K562 (cell line): ENCODE measurements around the gene RSBN1L. TPM values are rescaled to one million over a fixed set of nuclear protein-coding genes. Genes with fewer than 3 reads are reported as not detected.

Source experiments
- ATAC-seq: fragments of 200-7000 bp; cut with Tn5 transposase; 3 replicates; pipeline ENCODE4 v1.9.1; 2020; ENCODE audit warnings: moderate library complexity
- BruUV-seq: library from RNA; stranded (reverse); fragments of 400-500 nt; replicated peaks from 2 replicates; lab custom pipeline; 2021; lab: Mats Ljungman, UMichigan
- CTCF ChIA-PET: fragments of 300-600 bp; formaldehyde crosslinking; extraction: SDS; loops from one replicate; lab custom pipeline; 2021; ENCODE audit warnings: low intra/inter-chr PET ratio; lab: Yijun Ruan, JAX
- POLR2A ChIA-PET: fragments of 300-600, 350-650 bp; sonication (Branson Sonifier 250); formaldehyde crosslinking; extraction: SDS; loops from one replicate; lab custom pipeline; 2021; ENCODE audit warnings: antibody characterized with exemption, inconsistent platforms; lab: Yijun Ruan, JAX
- DNase-seq, 4 experiments: peaks; one replicate each; pipeline versions ENCODE4 v3.0.0 to v3.0.0-alpha.2; 2011 to 2018; ENCODE audit warnings: low spot score in 3 of 4, mixed read lengths in 3 of 4; ENCODE audit errors: extremely low read depth in 1 of 4
- FAIRE-seq: peaks from 2 replicates; lab custom pipeline; 2011; peaks lifted over from hg19 to GRCh38; lab: Jason Lieb, UNC
- H2AFZ ChIP-seq: 2 replicates; pipeline ENCODE4 v1.6.0; 2011; ENCODE audit warnings: low read depth, low read length, control low read depth, inconsistent platforms
- H3K27ac ChIP-seq: fragments of 200-600 bp; 3 replicates; pipeline ENCODE4 v1.8.0; 2011; ENCODE audit warnings: low read depth, mild to moderate bottlenecking, control low read depth, inconsistent platforms, low read length, moderate library complexity, mixed read lengths; ENCODE audit errors: extremely low read depth
- H3K27me3 ChIP-seq, 2 experiments: fragments of 300-600 bp in 1 of 2; 2 replicates in 1 of 2; 3 replicates in 1 of 2; pipeline versions ENCODE4 v1.6.0 to v1.8.0; 2011; ENCODE audit warnings: inconsistent platforms in 2 of 2, low read length in 2 of 2, mild to moderate bottlenecking in 1 of 2, mixed read lengths in 1 of 2, moderate library complexity in 1 of 2; ENCODE audit not compliant: control insufficient read depth in 2 of 2, insufficient read depth in 2 of 2
- H3K36me3 ChIP-seq: fragments of 300-600 bp; 3 replicates; pipeline ENCODE4 v1.8.0; 2011; ENCODE audit warnings: mild to moderate bottlenecking, low read length, inconsistent platforms; ENCODE audit not compliant: control insufficient read depth, insufficient read depth
- H3K4me1 ChIP-seq, 2 experiments: fragments of 200-600 bp in 1 of 2; replicated peaks in 1 of 2; 2 replicates in 1 of 2; 3 replicates in 1 of 2; pipeline versions ENCODE4 v1.5.1 to v1.8.0; 2011; ENCODE audit warnings: inconsistent platforms in 2 of 2, low read length in 2 of 2, mild to moderate bottlenecking in 1 of 2, mixed read lengths in 1 of 2, moderate library complexity in 1 of 2; ENCODE audit not compliant: control insufficient read depth in 2 of 2, insufficient read depth in 2 of 2
- H3K4me2 ChIP-seq: 2 replicates; pipeline ENCODE4 v1.6.1; 2011; ENCODE audit warnings: low read length, control low read depth, inconsistent platforms, mixed read lengths; ENCODE audit not compliant: insufficient read depth
- H3K4me3 ChIP-seq: fragments of 200-600 bp; sonication (generic), shearing (Covaris generic); 2 replicates; pipeline ENCODE4 v1.5.1; 2016; ENCODE audit warnings: control low read depth, inconsistent platforms
- H3K79me2 ChIP-seq: fragments of 200-600 bp; 3 replicates; pipeline ENCODE4 v1.8.0; 2011; ENCODE audit warnings: low read length, inconsistent platforms; ENCODE audit not compliant: control insufficient read depth, insufficient read depth
- H3K9ac ChIP-seq, 2 experiments: 2 replicates each; pipeline versions ENCODE4 v1.6.0 to v1.6.1; 2011; ENCODE audit warnings: low read depth in 2 of 2, low read length in 2 of 2, control low read depth in 1 of 2, inconsistent platforms in 1 of 2, mild to moderate bottlenecking in 1 of 2, mixed read lengths in 1 of 2; ENCODE audit not compliant: insufficient read depth in 1 of 2
- H3K9me1 ChIP-seq: one replicate; pipeline ENCODE4 v1.6.0; 2011; ENCODE audit warnings: inconsistent platforms, mild to moderate bottlenecking, low read length, moderate library complexity; ENCODE audit not compliant: control insufficient read depth, insufficient read depth
- H3K9me3 ChIP-seq: replicated peaks from 2 replicates; pipeline ENCODE4 v1.5.1; 2011; ENCODE audit warnings: low read depth, low read length, inconsistent platforms; ENCODE audit not compliant: control insufficient read depth, insufficient read depth
- H4K20me1 ChIP-seq: replicated peaks from 2 replicates; pipeline ENCODE4 v1.6.1; 2011; ENCODE audit warnings: low read length, inconsistent platforms, mixed read lengths; ENCODE audit not compliant: control insufficient read depth, insufficient read depth
- CC2D1A ChIP-seq: fragments of 450-650 bp; IDR thresholded peaks from 2 replicates; pipeline ENCODE4 v1.6.1; 2017; ENCODE audit warnings: mild to moderate bottlenecking
- CREM ChIP-seq: IDR thresholded peaks from 2 replicates; pipeline ENCODE4 v1.6.1; 2014; ENCODE audit warnings: antibody characterized with exemption, low read depth
- IRF9 ChIP-seq: fragments of 450-650 bp; IDR thresholded peaks from 2 replicates; pipeline ENCODE4 v1.6.1; 2016; ENCODE audit warnings: missing biosample characterization, missing genetic modification characterization
- JUNB ChIP-seq: fragments of 450-650 bp; formaldehyde crosslinking; conservative IDR thresholded peaks from 2 replicates; pipeline ENCODE4 v1.4.0; 2020; ENCODE audit warnings: mild to moderate bottlenecking
- LCOR ChIP-seq: sonication (generic); formaldehyde crosslinking; IDR thresholded peaks from 2 replicates; pipeline ENCODE4 v1.8.0; 2022; ENCODE audit warnings: mild to moderate bottlenecking, missing genetic modification reagents
- MEF2D ChIP-seq: conservative IDR thresholded peaks from 2 replicates; pipeline ENCODE4 v1.6.1; 2016; ENCODE audit warnings: low read depth, missing genetic modification characterization, missing compliant biosample characterization
- REST ChIP-seq, 2 experiments: fragments of 450-650 bp; formaldehyde crosslinking in 1 of 2; IDR thresholded peaks; 2 replicates each; pipeline versions ENCODE4 v1.4.0 to v1.6.1; 2014 to 2020; ENCODE audit warnings: mild to moderate bottlenecking in 2 of 2, borderline replicate concordance in 1 of 2, low read depth in 1 of 2
- TAL1 ChIP-seq: fragments of 450-650 bp; IDR thresholded peaks from 2 replicates; pipeline ENCODE4 v1.6.1; 2016; ENCODE audit warnings: mild to moderate bottlenecking
- ZNF316 ChIP-seq: fragments of 450-650 bp; IDR thresholded peaks from 2 replicates; pipeline ENCODE4 v1.6.1; 2016
- ZZZ3 ChIP-seq: fragments of 450-650 bp; IDR thresholded peaks from 2 replicates; pipeline ENCODE4 v1.6.1; 2016; ENCODE audit warnings: antibody characterized with exemption, mild to moderate bottlenecking, moderate library complexity
- WGBS: fragments of 100-300 bp; shearing (Covaris generic); methylation state at CpG from one replicate; pipeline ENCODE4 v1.1.6; 2016; ENCODE audit warnings: low coverage, mixed read lengths; ENCODE audit not compliant: insufficient coverage; ENCODE audit errors: missing lambda C conversion rate; 5-methylcytosine and 5-hydroxymethylcytosine counted together
- in situ Hi-C: fragments of 300-500 bp; cut with MboI; formaldehyde crosslinking; loops from 4 replicates; pipeline ENCODE4 v1.15.0; 2018; ENCODE audit warnings: inconsistent platforms, mixed read lengths
- intact Hi-C: fragments of 100-400 bp; cut with micrococcal nuclease; formaldehyde crosslinking; loops from 2 replicates; pipeline ENCODE4 v1.14.2; 2022
- polyA plus RNA-seq, 8 experiments: library from polyadenylated mRNA; depleted of rRNA in 4 of 8; stranded (reverse) in 5 of 8; unstranded in 3 of 8; fragments of >200 nt; fragmentation: Nextera tagmentation in 2 of 8; fragmentation: Illumina TruSeq in 1 of 8; extraction: Ambion mirVana in 2 of 8; extraction: Trizol in 1 of 8; gene quantifications; 2 replicates each; pipeline versions ENCODE4 v1.2.1 to v1.2.3, GENCODE V29; 2011 to 2014; ENCODE audit warnings: inconsistent platforms in 1 of 8, missing spikeins in 1 of 8
- total RNA-seq, 7 experiments: library from RNA; depleted of rRNA in 6 of 7; stranded (reverse); fragments of >200 nt in 6 of 7; fragmentation: Illumina TruSeq in 2 of 7; extraction: Trizol in 2 of 7; gene quantifications; 2 replicates each; pipeline versions ENCODE4 v1.2.1 to v1.2.3, GENCODE V29; 2011 to 2021; ENCODE audit warnings: low replicate concordance in 1 of 7

The RSBN1L gene
- total and polyA plus RNA-seq, 9 of the 15 experiments (the other 6 are each of a cell fraction or from before 2014, with no cell fraction given) = 6.2 to 35.2 (median 20.1) TPM

GRCh38 chr7:77759294-77759889 is 63.1 kb downstream of the RSBN1L start:
- intact Hi-C loops = loop anchor here (1.0 to 10.0 kb wide), 6 partner anchors 9 to 325 kb away; partner anchors contain the start of gene RSBN1L
- no peak for TF ChIP-seq TAL1
- TF ChIP-seq CREM = 0 out of 2 replicates have a peak, but pooled peaks have one; percentile 19
- 0 out of 2 replicates have a peak, but pooled peaks have one; percentile 31 for TF ChIP-seq ZNF316
- TF ChIP-seq LCOR (CRISPR knock-in tag) = peak; percentile 54; the same call in 1 of the 2 replicates
- no peak for TF ChIP-seq IRF9 (tag)
- peak; percentile 50; the same call in 1 of the 2 replicates for TF ChIP-seq CC2D1A
- TF ChIP-seq ZZZ3 = peak; percentile 11; the same call in 1 of the 2 replicates
- TF ChIP-seq MEF2D = no peak
- no peak for TF ChIP-seq JUNB (CRISPR knock-in tag)
- peak; percentile 84 for TF ChIP-seq REST (IDR thresholded peaks at IDR 0.05; ENCODE audit: borderline replicate concordance)
- TF ChIP-seq REST (CRISPR knock-in tag; IDR thresholded peaks at IDR 0.05; ENCODE audit: low read depth) = no peak

More at GRCh38 chr7:77759294-77759889, 63.1 kb downstream of the RSBN1L start:
- H3K4me2 ChIP-seq = no peak overlapping the region
- ATAC-seq (peak; percentile 90), DNase-seq (peak; percentile 46 to 87 (median 62)), FAIRE-seq (peak; percentile 88)
- no peak overlapping the region for H2AFZ ChIP-seq
- no peaks in the 10 kb centered on the region; the same call in 1 of the 2 replicates for H4K20me1 ChIP-seq
- no peaks in the 10 kb centered on the region for H3K9me1 ChIP-seq
- BruUV-seq = no TSS peak
- CTCF ChIA-PET = interaction anchor here (0.6 to 2.5 kb wide), 9 partner anchors 45 to 479 kb away, joined by 3 to 32 read pairs (median 4); partner anchors contain the start of gene RSBN1L
- POLR2A ChIA-PET = interaction anchor here (0.7 to 0.9 kb wide), 2 partner anchors 39 to 103 kb away, joined by 3 to 4 read pairs; partner anchors contain the start of genes PHTF2 and TMEM60
- H3K27me3 ChIP-seq = no peaks in the 10 kb centered on the region
- H3K27ac ChIP-seq = no peak overlapping the region
- H3K9me3 ChIP-seq = no peaks in the 10 kb centered on the region
- peaks cover 9% of the 10 kb centered on the region; the same call in 2 of the 3 replicates for H3K36me3 ChIP-seq
- no peak overlapping the region for H3K4me3 ChIP-seq
- in situ Hi-C loops = no loop called here
- WGBS = 0% methylated on average over 3 of the region's 3 CpGs
- H3K4me1 ChIP-seq = peaks cover 0 to 3% of the 10 kb centered on the region in 2 experiments; a peak in 1 of 5 replicates
- H3K79me2 ChIP-seq = peaks cover 71% of the 10 kb centered on the region
- peak overlapping the region in 1 of 2 experiments; percentile 9; a peak in 1 of 4 replicates for H3K9ac ChIP-seq
